ENCODE measurements around the gene MYBPC3. TPM values are rescaled to one million over a fixed set of nuclear protein-coding genes. Genes with fewer than 3 reads are reported as not detected.

The MYBPC3 gene
- total RNA-seq, 1 donor from 2014 or later, result not detected

DNA sequence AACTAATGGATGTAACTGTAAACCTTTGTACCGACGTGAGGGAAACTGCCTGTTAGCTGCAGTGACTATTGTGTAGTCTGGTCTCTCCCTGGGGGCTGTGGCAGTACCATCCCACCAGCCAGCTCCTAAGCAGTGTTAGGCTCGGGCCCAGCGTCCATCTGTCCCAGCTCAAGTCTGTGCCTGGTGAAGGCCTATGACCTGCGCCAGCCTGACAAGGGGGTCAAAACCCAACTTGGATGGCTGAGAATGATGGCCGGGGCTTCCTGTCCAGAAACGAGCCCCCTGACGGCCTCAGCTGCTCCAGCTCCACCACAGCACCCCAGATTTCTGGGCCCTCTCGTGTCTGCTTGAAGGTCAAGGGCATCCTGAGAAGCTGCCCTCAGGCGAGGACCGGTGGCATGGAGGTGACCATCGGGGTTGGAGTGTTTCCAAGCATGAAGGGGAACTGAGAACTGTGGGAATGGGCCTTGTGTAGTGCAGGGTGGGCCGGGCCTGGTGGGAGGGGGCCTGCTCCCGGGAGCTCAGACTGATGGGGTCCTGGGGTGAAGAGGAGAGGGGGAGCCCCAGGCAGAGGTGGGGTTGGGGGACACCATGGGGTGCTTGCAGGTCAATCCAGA, 40.2 kb upstream of the MYBPC3 start:
- no peak overlapping the region for H3K4me3 ChIP-seq (ENCODE audit: low read depth, low read length)
- H3K27me3 ChIP-seq (ENCODE audit: control insufficient read depth, insufficient read depth, low read length), result no peaks in the 10 kb centered on the region
- DNase-seq (ENCODE audit: low read depth), result no peak
- TF ChIP-seq, protein P1, sequence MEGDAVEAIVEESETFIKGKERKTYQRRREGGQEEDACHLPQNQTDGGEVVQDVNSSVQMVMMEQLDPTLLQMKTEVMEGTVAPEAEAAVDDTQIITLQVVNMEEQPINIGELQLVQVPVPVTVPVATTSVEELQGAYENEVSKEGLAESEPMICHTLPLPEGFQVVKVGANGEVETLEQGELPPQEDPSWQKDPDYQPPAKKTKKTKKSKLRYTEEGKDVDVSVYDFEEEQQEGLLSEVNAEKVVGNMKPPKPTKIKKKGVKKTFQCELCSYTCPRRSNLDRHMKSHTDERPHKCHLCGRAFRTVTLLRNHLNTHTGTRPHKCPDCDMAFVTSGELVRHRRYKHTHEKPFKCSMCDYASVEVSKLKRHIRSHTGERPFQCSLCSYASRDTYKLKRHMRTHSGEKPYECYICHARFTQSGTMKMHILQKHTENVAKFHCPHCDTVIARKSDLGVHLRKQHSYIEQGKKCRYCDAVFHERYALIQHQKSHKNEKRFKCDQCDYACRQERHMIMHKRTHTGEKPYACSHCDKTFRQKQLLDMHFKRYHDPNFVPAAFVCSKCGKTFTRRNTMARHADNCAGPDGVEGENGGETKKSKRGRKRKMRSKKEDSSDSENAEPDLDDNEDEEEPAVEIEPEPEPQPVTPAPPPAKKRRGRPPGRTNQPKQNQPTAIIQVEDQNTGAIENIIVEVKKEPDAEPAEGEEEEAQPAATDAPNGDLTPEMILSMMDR (IDR thresholded peaks at IDR 0.05; ENCODE audit: insufficient read depth, low read length, poor library complexity, severe bottlenecking), result no peak
- no peaks in the 10 kb centered on the region for H3K36me3 ChIP-seq (ENCODE audit: control insufficient read depth, insufficient read depth, low read length)

DNA sequence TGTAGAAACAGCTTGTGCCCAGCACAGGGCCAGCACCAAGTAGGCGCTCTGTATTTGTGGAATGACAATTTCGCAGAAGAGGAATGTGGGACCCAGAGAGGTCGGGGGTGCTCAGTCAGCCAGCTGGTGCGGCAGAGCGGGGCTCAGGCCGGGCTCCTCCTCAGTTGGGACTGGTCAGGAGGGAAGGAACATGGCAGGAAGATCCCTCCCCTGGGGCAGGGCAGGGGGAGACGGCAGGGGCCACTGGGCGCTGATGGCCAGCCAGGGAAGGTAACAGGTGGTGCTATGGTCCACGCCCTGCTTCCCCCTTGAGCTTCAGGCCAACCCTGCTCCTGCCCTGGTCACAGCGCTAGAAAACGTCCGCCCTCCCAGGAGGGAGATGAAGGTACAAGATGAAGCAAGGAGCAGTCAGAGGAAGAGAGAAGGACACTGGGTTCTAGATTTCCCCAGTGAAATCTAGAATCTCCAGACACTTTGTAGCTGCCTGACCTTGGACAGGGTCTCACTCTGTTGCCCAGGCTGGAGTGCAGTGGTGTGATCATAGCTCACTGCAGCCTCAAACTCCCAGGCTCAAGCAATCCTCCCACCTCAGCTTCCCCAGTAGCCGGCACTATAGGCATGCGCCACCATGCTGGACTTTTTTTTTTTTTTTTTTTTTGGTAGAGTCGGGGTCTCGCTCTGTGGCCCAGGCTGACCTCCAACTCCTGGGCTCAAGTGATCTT, 39.4 kb upstream of the MYBPC3 start:
- Histone ChIP-seq H3K36me3 (ENCODE audit: control insufficient read depth, insufficient read depth, low read length) (no peaks in the 10 kb centered on the region), H3K27me3 (ENCODE audit: control insufficient read depth, insufficient read depth, low read length) (no peaks in the 10 kb centered on the region), H3K4me3 (ENCODE audit: low read depth, low read length) (no peak overlapping the region)
- no peak for DNase-seq (ENCODE audit: low read depth)
- TF ChIP-seq, protein P1 (IDR thresholded peaks at IDR 0.05; ENCODE audit: insufficient read depth, low read length, poor library complexity, severe bottlenecking), result no peak

DNA sequence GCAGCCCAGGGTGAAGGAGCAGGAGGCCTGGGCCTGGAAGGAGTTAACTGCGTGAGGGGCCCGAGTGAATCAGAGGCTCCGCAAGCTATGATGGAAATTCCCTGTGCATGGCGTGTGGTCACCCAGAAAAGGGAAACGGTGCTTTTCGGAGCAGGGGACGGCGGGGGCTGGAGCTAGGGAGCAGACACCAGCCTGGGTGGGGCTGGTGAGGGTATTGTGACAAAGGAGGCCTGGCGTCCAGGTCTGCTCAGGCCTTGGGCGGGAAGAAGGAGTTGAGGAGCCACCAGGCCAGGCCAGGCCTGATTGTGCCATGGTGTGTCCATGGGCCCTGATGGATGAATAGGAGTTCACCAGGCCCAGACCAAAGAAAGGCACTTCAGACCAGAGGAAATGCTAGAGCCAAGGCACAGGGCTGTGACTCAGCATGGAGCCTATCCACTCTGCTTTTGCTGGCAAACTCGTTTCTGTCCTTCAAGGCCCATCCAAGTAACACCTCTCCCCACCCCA, 38.6 kb upstream of the MYBPC3 start:
- H3K4me3 ChIP-seq (ENCODE audit: low read depth, low read length), result no peak overlapping the region
- no peak for DNase-seq (ENCODE audit: low read depth)
- TF ChIP-seq, protein P1 (IDR thresholded peaks at IDR 0.05; ENCODE audit: insufficient read depth, low read length, poor library complexity, severe bottlenecking), result no peak
- H3K36me3 ChIP-seq (ENCODE audit: control insufficient read depth, insufficient read depth, low read length), result no peaks in the 10 kb centered on the region
- no peaks in the 10 kb centered on the region for H3K27me3 ChIP-seq (ENCODE audit: control insufficient read depth, insufficient read depth, low read length)

DNA sequence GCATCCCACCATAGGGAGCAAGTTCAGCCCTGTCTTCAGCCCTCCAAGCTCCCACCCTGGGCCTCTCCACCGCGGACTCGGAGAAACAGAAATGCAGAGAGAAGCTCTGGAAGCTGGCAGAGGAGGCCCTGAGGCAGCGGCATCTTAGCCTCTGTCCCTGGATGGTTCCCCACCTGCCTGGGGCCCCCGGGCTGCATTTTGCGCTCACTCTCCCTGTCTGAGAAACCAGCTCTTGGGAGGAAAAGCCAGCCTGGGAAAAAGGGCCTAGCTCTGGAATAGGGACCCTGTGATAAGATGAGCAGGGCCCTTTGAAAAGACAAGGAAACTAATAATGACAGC, 37.9 kb upstream of the MYBPC3 start:
- DNase-seq (ENCODE audit: low read depth), result no peak
- Histone ChIP-seq H3K27me3 (ENCODE audit: control insufficient read depth, insufficient read depth, low read length) (no peaks in the 10 kb centered on the region), H3K4me3 (ENCODE audit: low read depth, low read length) (no peak overlapping the region), H3K36me3 (ENCODE audit: control insufficient read depth, insufficient read depth, low read length) (no peaks in the 10 kb centered on the region)
- TF ChIP-seq, protein P1 (IDR thresholded peaks at IDR 0.05; ENCODE audit: insufficient read depth, low read length, poor library complexity, severe bottlenecking), result no peak

DNA sequence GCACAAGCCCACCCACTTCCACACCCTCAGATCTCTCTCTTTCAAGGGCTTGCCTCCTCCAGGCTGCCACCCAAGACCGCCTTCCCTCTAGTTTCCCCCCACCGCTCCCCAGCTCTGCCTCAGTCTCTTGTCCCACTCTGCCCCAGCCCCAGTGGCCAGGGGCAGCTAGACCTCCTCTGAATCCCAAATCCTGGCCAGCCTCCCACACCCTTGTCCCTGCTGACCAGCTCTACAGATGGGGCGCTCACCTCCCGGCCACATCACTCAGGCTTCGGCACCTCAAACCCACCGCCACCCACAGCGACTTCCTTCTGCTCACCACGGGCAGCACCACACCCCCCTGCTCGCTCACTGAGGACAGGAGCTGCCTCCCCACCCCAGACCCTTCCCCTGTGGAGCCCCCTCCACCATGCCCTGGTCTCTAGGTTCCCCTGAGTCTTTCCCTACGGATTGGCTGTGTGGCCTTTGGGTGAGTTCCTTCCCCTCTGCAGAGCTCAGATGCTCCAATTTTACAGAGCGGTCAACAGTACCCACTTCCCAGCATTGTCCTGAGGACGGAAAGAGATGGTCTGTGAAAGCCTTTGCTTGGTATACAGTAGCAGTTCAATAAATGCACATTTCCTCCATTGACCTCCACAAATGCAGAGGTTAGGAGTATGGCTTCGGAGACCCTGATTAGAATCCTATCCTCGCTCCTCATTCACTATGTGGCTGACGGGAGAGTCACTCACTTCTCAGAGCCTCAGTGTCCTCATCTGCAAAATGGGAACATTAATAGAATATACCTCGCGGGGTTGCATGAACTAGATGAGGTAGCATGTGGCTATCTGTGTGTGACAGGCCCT, 37.3 kb upstream of the MYBPC3 start:
- DNase-seq (ENCODE audit: low read depth), result no peak
- H3K27me3 ChIP-seq (ENCODE audit: control insufficient read depth, insufficient read depth, low read length), result no peaks in the 10 kb centered on the region
- no peaks in the 10 kb centered on the region for H3K36me3 ChIP-seq (ENCODE audit: control insufficient read depth, insufficient read depth, low read length)
- H3K4me3 ChIP-seq (ENCODE audit: low read depth, low read length), result no peak overlapping the region
- TF ChIP-seq, protein P1 (IDR thresholded peaks at IDR 0.05; ENCODE audit: insufficient read depth, low read length, poor library complexity, severe bottlenecking), result no peak

Measured in kidney epithelial cell (primary cell).